Measurements from ENCODE around the gene HS2ST1.

DNA sequence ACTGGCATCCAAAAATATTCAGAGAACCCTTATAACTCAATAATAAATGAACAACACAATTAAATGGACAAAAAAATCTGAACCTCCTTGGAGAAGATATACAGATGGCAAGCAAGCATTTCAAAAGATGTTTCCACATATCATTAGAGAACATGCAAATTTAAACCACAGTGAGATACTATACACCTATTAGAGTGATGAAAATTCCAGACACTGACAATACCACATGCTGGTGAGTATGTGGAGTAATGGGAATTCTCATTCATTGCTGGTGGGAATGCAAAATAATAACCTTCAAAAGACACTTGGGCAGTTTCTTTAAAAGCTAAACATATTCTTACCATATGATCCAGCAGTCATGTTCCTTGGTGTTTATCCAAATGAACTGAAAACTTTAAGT is 46.1 kb downstream of the HS2ST1 start:
- TF ChIP-seq POLR2A (IDR thresholded peaks at IDR 0.05), result no peak
- TF ChIP-seq, protein P1, sequence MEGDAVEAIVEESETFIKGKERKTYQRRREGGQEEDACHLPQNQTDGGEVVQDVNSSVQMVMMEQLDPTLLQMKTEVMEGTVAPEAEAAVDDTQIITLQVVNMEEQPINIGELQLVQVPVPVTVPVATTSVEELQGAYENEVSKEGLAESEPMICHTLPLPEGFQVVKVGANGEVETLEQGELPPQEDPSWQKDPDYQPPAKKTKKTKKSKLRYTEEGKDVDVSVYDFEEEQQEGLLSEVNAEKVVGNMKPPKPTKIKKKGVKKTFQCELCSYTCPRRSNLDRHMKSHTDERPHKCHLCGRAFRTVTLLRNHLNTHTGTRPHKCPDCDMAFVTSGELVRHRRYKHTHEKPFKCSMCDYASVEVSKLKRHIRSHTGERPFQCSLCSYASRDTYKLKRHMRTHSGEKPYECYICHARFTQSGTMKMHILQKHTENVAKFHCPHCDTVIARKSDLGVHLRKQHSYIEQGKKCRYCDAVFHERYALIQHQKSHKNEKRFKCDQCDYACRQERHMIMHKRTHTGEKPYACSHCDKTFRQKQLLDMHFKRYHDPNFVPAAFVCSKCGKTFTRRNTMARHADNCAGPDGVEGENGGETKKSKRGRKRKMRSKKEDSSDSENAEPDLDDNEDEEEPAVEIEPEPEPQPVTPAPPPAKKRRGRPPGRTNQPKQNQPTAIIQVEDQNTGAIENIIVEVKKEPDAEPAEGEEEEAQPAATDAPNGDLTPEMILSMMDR (IDR thresholded peaks at IDR 0.05), result no peak

Data from body of pancreas (tissue), 4 donors.